Measurements from ENCODE around the gene HOGA1.

DNA sequence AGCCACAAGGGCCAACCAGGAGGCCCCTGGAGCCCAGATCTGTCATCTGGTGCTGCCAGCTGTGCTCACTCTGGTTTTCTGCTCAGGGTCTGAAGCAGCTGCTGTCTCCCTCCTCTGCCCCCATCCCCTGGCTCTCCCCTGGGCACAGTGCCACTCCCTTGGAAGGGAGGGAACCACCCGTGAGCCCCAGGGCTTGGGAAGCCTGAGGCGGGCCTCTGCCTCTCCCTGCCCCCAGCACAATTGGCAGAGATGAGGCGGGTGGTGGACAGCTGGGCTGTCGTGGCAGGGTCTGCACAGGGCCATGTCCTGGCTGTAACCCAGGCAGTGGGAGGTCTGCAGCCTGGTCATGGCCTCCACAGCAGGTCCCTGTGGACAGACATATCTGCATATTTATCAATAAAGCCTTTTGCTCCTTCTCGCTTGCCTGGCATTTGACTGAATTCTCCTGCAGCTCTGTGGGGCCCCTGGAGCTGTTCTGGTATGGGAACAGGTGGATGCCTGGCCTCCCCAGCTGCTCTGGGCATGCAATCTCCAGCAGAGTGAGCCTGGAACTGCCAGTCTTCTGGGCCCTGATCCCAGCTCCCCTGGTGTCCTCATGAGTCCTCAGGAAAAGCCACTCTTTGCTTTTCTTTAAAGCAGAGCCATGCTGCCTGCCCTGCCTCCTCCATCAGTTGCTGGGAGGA lies 13.3 kb upstream of the HOGA1 start:
- TF ChIP-seq CTCF (IDR thresholded peaks at IDR 0.05) (no peak), POLR2A (IDR thresholded peaks at IDR 0.05) (no peak)

All from ovary (tissue), 3 donors.